Measurements from ENCODE around the gene PKP3. TPM values are rescaled to one million over a fixed set of nuclear protein-coding genes. Genes with fewer than 3 reads are reported as not detected.
"Not testable (repeated sequence)": the region's sequence is repeated elsewhere in the genome, so short reads cannot be mapped to it uniquely, and the experiment has no call there.

Gene PKP3
- total and polyA plus RNA-seq, 5 donors from 2014 or later: 0.09 to 0.75 (median 0.28) TPM; not detected in 1

DNA sequence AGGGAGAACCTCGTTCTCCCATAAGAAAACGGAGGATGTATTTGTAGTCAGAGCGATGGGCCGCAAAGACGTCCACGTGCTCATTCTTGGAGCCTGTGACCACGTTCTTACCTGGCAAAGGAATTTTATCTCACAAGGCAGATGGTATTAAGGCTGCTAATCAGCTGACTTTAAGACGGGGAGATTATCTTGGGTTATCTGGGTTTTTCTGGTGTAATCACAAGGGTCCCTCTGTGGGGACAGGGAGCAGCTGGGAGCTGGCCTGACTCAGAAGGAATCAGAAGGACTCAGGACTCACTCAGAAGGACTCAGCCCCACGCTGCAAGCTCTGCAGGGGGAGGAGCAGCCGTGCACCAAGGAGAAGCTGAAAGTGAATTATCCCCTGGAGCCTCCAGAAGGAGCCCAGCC, 28.2 kb downstream of the PKP3 start:
- DNase-seq (no peak), ATAC-seq (ENCODE audit: low read depth in 2 of 2) (no peak)
- peaks cover under 1% of the 10 kb centered on the region for H3K36me3 ChIP-seq (ENCODE audit: control insufficient read depth, insufficient read depth, low read length)
- Mint-ChIP-seq H3K27me3 (no peaks in the 10 kb centered on the region), H3K27ac (peak overlapping the region in 1 of 3 donors; percentile 8), H3K4me1 (peaks cover 0 to 6% (median under 1%) of the 10 kb centered on the region in 4 donors), H3K4me3 (peak overlapping the region in 1 of 4 donors; percentile 31), H3K9me3 (peaks cover 0 to 4% (median 0%) of the 10 kb centered on the region in 7 donors), H3K36me3 (peaks cover 12% of the 10 kb centered on the region)
- H3K4me1 ChIP-seq (ENCODE audit: control insufficient read depth, insufficient read depth, low read length, poor library complexity, severe bottlenecking): no peaks in the 10 kb centered on the region
- no peaks in the 10 kb centered on the region for H3K27me3 ChIP-seq (ENCODE audit: control insufficient read depth, insufficient read depth, low read length)
- no peak overlapping the region for H3K4me3 ChIP-seq (ENCODE audit: low read depth, low read length)
- no peaks in the 10 kb centered on the region for H3K9me3 ChIP-seq (ENCODE audit: control insufficient read depth in 2 of 2, low read length in 2 of 2)
- H3K27ac ChIP-seq (ENCODE audit: insufficient read depth, low read length, poor library complexity, severe bottlenecking): no peak overlapping the region

DNA sequence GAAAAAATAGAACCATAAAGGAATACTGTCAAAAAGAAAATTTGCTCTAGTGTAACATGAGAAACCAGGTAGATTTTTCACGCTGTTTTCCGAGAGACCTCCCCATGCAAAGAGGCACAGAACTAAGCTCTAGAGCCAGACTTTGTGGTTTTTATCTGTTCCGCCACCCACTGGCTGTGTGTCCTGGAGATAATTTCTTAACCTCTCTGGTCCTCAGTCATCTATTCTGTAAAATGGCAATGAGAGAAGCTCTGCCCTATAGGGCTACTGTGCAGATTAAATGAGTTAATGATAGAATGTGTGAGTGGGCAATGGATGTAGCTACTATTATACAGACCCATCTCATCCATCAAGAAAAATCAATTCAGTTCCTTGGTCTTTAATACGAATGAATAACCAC, 30.2 kb downstream of the PKP3 start:
- Histone ChIP-seq H3K4me1 (ENCODE audit: control insufficient read depth, insufficient read depth, low read length, poor library complexity, severe bottlenecking) (no peaks in the 10 kb centered on the region), H3K4me3 (ENCODE audit: low read depth, low read length) (no peak overlapping the region), H3K27ac (ENCODE audit: insufficient read depth, low read length, poor library complexity, severe bottlenecking) (no peak overlapping the region), H3K27me3 (ENCODE audit: control insufficient read depth, insufficient read depth, low read length) (no peaks in the 10 kb centered on the region), H3K36me3 (ENCODE audit: control insufficient read depth, insufficient read depth, low read length) (peaks cover 3% of the 10 kb centered on the region), H3K9me3 (ENCODE audit: control insufficient read depth in 2 of 2, low read length in 2 of 2) (no peaks in the 10 kb centered on the region)
- Mint-ChIP-seq H3K9me3 (peaks cover 0 to 4% (median 0%) of the 10 kb centered on the region in 7 donors), H3K4me3 (peak overlapping the region in 1 of 4 donors; percentile 66), H3K27ac (no peak overlapping the region), H3K27me3 (no peaks in the 10 kb centered on the region), H3K36me3 (peaks cover 16% of the 10 kb centered on the region), H3K4me1 (peaks cover 0 to 6% (median under 1%) of the 10 kb centered on the region in 4 donors)
- no peak for ATAC-seq (ENCODE audit: low read depth in 2 of 2)
- no peak for DNase-seq

DNA sequence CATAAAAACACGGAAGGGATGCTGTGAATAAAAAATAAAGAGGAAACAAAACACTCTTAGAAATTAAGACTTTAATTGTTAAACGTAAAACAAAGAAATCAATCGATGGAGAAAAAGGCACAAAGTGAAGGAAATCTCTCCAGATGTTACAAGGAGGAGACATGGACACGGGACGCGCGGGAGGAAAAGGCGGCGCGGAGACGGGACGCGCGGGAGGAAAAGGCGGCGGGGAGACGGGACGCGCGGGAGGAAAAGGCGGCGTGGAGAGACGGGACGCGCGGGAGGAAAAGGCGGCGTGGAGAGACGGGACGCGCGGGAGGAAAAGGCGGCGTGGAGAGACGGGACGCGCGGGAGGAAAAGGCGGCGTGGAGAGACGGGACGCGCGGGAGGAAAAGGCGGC, 30.8 kb downstream of the PKP3 start:
- not testable (repeated sequence) for DNase-seq; H3K27ac ChIP-seq (ENCODE audit: insufficient read depth, low read length, poor library complexity, severe bottlenecking); H3K4me3 ChIP-seq (ENCODE audit: low read depth, low read length); H3K9me3 Mint-ChIP-seq; H3K27me3 Mint-ChIP-seq; H3K9me3 ChIP-seq (ENCODE audit: control insufficient read depth in 2 of 2, low read length in 2 of 2); H3K36me3 ChIP-seq (ENCODE audit: control insufficient read depth, insufficient read depth, low read length); H3K4me1 Mint-ChIP-seq; H3K27me3 ChIP-seq (ENCODE audit: control insufficient read depth, insufficient read depth, low read length); H3K27ac Mint-ChIP-seq; ATAC-seq (ENCODE audit: low read depth in 2 of 2); H3K4me1 ChIP-seq (ENCODE audit: control insufficient read depth, insufficient read depth, low read length, poor library complexity, severe bottlenecking)
- peaks cover 16% of the 10 kb centered on the region for H3K36me3 Mint-ChIP-seq
- H3K4me3 Mint-ChIP-seq: peak overlapping the region in 1 of 4 donors; percentile 66

DNA sequence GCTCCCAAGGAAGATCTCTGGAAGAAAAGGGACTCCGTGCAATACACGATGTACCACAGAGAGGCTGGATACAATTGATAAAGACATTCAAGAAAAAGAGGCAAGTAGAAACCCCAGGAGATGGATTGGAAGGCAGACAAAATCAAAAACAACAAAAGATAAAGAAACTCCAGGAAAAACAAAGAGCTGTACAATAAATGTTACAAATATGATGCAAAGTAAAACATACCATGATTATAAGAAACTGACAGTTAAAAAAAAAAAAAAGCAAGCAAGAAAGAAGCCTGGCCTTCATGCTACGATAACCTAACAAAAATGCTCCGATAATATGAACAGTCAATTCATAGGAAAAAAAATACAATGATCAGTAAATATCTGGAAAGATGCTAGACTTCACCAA, 31.3 kb downstream of the PKP3 start:
- H3K4me3 ChIP-seq (ENCODE audit: low read depth, low read length): no peak overlapping the region
- Mint-ChIP-seq H3K27ac (no peak overlapping the region), H3K36me3 (peaks cover 16% of the 10 kb centered on the region), H3K27me3 (no peaks in the 10 kb centered on the region), H3K4me1 (peaks cover 0 to 6% (median under 1%) of the 10 kb centered on the region in 4 donors), H3K9me3 (peaks cover 0 to 4% (median 0%) of the 10 kb centered on the region in 7 donors), H3K4me3 (peak overlapping the region in 1 of 4 donors; percentile 69)
- H3K36me3 ChIP-seq (ENCODE audit: control insufficient read depth, insufficient read depth, low read length): peaks cover 3% of the 10 kb centered on the region
- no peaks in the 10 kb centered on the region for H3K27me3 ChIP-seq (ENCODE audit: control insufficient read depth, insufficient read depth, low read length)
- no peak overlapping the region for H3K27ac ChIP-seq (ENCODE audit: insufficient read depth, low read length, poor library complexity, severe bottlenecking)
- ATAC-seq (ENCODE audit: low read depth in 2 of 2) (no peak), DNase-seq (no peak)
- H3K9me3 ChIP-seq (ENCODE audit: control insufficient read depth in 2 of 2, low read length in 2 of 2): no peaks in the 10 kb centered on the region
- H3K4me1 ChIP-seq (ENCODE audit: control insufficient read depth, insufficient read depth, low read length, poor library complexity, severe bottlenecking): no peaks in the 10 kb centered on the region

DNA sequence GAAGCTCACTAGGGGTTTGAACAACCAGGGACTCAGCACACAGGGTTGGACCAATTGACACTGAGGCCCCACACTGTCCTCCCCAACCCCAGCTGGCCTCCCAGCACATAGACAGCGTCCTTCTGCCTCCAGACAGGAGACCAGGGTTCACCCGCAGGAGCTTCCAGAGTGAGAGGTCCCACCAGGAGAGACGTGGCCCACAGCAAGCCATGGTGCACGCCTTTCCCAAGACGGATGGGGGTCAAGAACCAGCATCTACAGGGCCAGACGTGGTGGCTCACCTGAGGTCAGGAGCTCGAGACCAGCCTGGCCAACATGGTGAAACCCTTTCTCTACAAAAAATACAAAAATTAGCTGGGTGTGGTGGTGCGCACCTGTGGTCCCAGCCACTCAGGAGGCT, 32.8 kb downstream of the PKP3 start:
- Mint-ChIP-seq H3K36me3 (peaks cover 16% of the 10 kb centered on the region), H3K27ac (no peak overlapping the region), H3K9me3 (peaks cover 0 to 4% (median 0%) of the 10 kb centered on the region in 7 donors), H3K4me3 (no peak overlapping the region), H3K27me3 (no peaks in the 10 kb centered on the region), H3K4me1 (peaks cover 0 to 6% (median under 1%) of the 10 kb centered on the region in 4 donors)
- Histone ChIP-seq H3K4me3 (ENCODE audit: low read depth, low read length) (no peak overlapping the region), H3K27ac (ENCODE audit: insufficient read depth, low read length, poor library complexity, severe bottlenecking) (no peak overlapping the region), H3K9me3 (ENCODE audit: control insufficient read depth in 2 of 2, low read length in 2 of 2) (no peaks in the 10 kb centered on the region), H3K4me1 (ENCODE audit: control insufficient read depth, insufficient read depth, low read length, poor library complexity, severe bottlenecking) (no peaks in the 10 kb centered on the region), H3K27me3 (ENCODE audit: control insufficient read depth, insufficient read depth, low read length) (no peaks in the 10 kb centered on the region), H3K36me3 (ENCODE audit: control insufficient read depth, insufficient read depth, low read length) (peaks cover 3% of the 10 kb centered on the region)
- DNase-seq (no peak), ATAC-seq (ENCODE audit: low read depth in 2 of 2) (no peak)

- peaks cover 0 to 4% (median 0%) of the 10 kb centered on the region in 7 donors for H3K9me3 Mint-ChIP-seq
- H3K36me3 Mint-ChIP-seq: peaks cover 16% of the 10 kb centered on the region
- H3K4me3 Mint-ChIP-seq: no peak overlapping the region
- peaks cover 3% of the 10 kb centered on the region for H3K36me3 ChIP-seq (ENCODE audit: control insufficient read depth, insufficient read depth, low read length)
- no peaks in the 10 kb centered on the region for H3K4me1 ChIP-seq (ENCODE audit: control insufficient read depth, insufficient read depth, low read length, poor library complexity, severe bottlenecking)
- H3K4me3 ChIP-seq (ENCODE audit: low read depth, low read length): no peak overlapping the region
- H3K27me3 Mint-ChIP-seq: no peaks in the 10 kb centered on the region
- H3K27ac ChIP-seq (ENCODE audit: insufficient read depth, low read length, poor library complexity, severe bottlenecking): no peak overlapping the region
- no peak for ATAC-seq (ENCODE audit: low read depth in 2 of 2)
- H3K27me3 ChIP-seq (ENCODE audit: control insufficient read depth, insufficient read depth, low read length): no peaks in the 10 kb centered on the region
- H3K9me3 ChIP-seq (ENCODE audit: control insufficient read depth in 2 of 2, low read length in 2 of 2): no peaks in the 10 kb centered on the region
- H3K4me1 Mint-ChIP-seq: peaks cover 0 to 6% (median under 1%) of the 10 kb centered on the region in 4 donors
- H3K27ac Mint-ChIP-seq: no peak overlapping the region
- no peak for DNase-seq
Observed at GRCh38 chr11:428295-428694, 34.3 kb downstream of the PKP3 start.

- H3K27ac ChIP-seq (ENCODE audit: insufficient read depth, low read length, poor library complexity, severe bottlenecking): no peak overlapping the region
- no peaks in the 10 kb centered on the region for H3K27me3 ChIP-seq (ENCODE audit: control insufficient read depth, insufficient read depth, low read length)
- H3K4me1 ChIP-seq (ENCODE audit: control insufficient read depth, insufficient read depth, low read length, poor library complexity, severe bottlenecking): no peaks in the 10 kb centered on the region
- no peak overlapping the region for H3K4me3 ChIP-seq (ENCODE audit: low read depth, low read length)
- peaks cover 3% of the 10 kb centered on the region for H3K36me3 ChIP-seq (ENCODE audit: control insufficient read depth, insufficient read depth, low read length)
- H3K27me3 Mint-ChIP-seq: no peaks in the 10 kb centered on the region
- peak overlapping the region in 1 of 3 donors; percentile 26 for H3K27ac Mint-ChIP-seq
- H3K9me3 ChIP-seq (ENCODE audit: control insufficient read depth in 2 of 2, low read length in 2 of 2): no peaks in the 10 kb centered on the region
- H3K4me3 Mint-ChIP-seq: no peak overlapping the region
- peaks cover 0 to 5% (median under 1%) of the 10 kb centered on the region in 4 donors for H3K4me1 Mint-ChIP-seq
- ATAC-seq (ENCODE audit: low read depth in 2 of 2): no peak
- no peak for DNase-seq
- H3K36me3 Mint-ChIP-seq: peaks cover 14% of the 10 kb centered on the region
- peaks cover 0 to 4% (median 0%) of the 10 kb centered on the region in 7 donors for H3K9me3 Mint-ChIP-seq
Observed at GRCh38 chr11:429391-429790, 35.4 kb downstream of the PKP3 start.

GRCh38 chr11:429931-430456, 36.0 kb downstream of the PKP3 start:
- Histone ChIP-seq H3K4me1 (ENCODE audit: control insufficient read depth, insufficient read depth, low read length, poor library complexity, severe bottlenecking) (no peaks in the 10 kb centered on the region), H3K27me3 (ENCODE audit: control insufficient read depth, insufficient read depth, low read length) (no peaks in the 10 kb centered on the region), H3K36me3 (ENCODE audit: control insufficient read depth, insufficient read depth, low read length) (peaks cover 3% of the 10 kb centered on the region), H3K4me3 (ENCODE audit: low read depth, low read length) (no peak overlapping the region), H3K27ac (ENCODE audit: insufficient read depth, low read length, poor library complexity, severe bottlenecking) (no peak overlapping the region), H3K9me3 (ENCODE audit: control insufficient read depth in 2 of 2, low read length in 2 of 2) (no peaks in the 10 kb centered on the region)
- H3K36me3 Mint-ChIP-seq: peaks cover 12% of the 10 kb centered on the region
- H3K27ac Mint-ChIP-seq: no peak overlapping the region
- DNase-seq: no peak
- no peak overlapping the region for H3K4me3 Mint-ChIP-seq
- ATAC-seq (ENCODE audit: low read depth in 2 of 2): no peak
- peaks cover 0 to 3% (median 0%) of the 10 kb centered on the region in 4 donors for H3K4me1 Mint-ChIP-seq
- peaks cover 0 to 4% (median 0%) of the 10 kb centered on the region in 7 donors for H3K9me3 Mint-ChIP-seq
- H3K27me3 Mint-ChIP-seq: no peaks in the 10 kb centered on the region
